ENCODE results near the gene UTP11.
A peak's percentile ranks its signal among the peaks of the same experiment; 100 is the strongest.
"Not testable (repeated sequence)": the region's sequence is repeated elsewhere in the genome, so short reads cannot be mapped to it uniquely, and the experiment has no call there.

The UTP11 gene

DNA sequence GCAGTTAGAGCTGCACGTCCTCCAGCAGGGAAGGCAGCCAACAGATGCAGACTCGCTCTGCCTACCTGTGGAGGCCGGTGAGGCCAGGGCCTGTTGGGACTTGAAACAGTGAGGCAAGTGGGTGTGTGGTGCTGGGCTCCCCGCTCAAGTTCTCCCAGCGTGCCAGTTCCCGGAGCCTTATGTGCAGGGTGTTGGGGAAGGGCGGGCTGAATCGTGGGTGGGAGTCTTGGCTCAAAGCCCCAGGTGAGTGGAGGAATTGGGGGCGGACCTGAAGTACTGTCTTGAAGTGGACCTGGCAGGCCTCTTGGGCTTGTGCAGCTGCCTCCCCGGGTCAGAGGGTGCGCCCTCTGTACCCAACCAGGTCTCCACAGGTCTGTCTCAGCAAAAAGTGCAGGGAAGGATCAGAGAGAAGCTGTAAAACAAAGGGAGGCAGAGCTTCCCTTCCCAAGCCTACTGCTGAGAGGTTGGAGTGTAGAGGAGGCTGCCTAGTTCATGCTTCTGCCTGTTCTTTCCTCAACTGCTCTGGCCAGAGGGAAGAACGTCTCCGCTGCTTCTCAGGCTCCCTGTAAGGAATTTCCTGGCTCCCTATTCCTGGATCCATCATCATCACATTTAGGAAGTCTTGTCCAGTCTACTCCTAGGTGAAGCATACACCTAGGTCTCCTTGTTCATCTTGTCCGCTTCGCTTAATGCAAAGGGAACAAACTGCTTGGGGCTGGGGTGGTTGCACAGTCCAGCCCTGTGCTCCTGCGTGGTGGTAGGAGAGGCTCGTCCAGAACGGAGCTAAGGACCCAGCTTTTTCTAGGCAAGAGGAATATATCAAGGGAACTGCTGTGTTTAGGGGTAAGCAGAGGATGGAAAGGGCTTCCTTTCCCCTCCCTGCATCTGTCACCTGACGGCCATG, 14.9 kb downstream of the UTP11 start:
- intact Hi-C loops (cut with micrococcal nuclease), result loop anchor here (5.0 kb wide), 1 partner anchor 810 kb away; no protein-coding TSS in a partner anchor
- H3K27me3 Mint-ChIP-seq, result peaks cover 17% of the 10 kb centered on the region
- no peak overlapping the region for H3K27ac Mint-ChIP-seq
- H3K4me3 Mint-ChIP-seq, result no peak overlapping the region
- peaks cover 42% of the 10 kb centered on the region for H3K4me1 Mint-ChIP-seq (ENCODE audit: low read depth)
- no peaks in the 10 kb centered on the region for H3K9me3 Mint-ChIP-seq
- H3K36me3 Mint-ChIP-seq (ENCODE audit: low read depth), result peaks cover 48% of the 10 kb centered on the region

DNA sequence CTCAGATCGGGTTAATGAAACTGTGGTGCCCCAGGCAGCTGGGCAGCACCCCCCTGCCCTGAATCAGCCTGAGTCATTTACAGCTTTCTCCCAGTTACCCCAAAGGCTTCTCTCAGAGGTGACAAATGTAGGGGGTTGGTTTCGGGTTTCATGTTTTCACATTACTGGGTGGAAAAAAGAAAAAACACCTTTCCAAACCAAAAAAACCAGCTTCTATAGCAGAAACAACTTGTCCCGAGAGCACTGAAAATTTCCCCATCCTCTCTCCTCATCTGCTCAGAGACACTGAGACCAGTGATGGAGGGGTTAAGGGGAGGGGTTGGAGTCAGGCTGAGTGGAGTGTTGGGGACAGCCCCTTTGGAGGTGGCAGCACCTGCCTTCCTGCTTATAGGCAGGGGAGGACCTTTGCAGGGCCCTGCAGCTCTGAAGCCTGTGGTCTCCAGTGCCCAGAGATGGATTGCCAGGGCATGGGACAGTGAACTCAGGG, 15.6 kb downstream of the UTP11 start:
- Mint-ChIP-seq H3K9me3 (no peaks in the 10 kb centered on the region), H3K4me1 (ENCODE audit: low read depth) (peaks cover 42% of the 10 kb centered on the region), H3K36me3 (ENCODE audit: low read depth) (peaks cover 41% of the 10 kb centered on the region), H3K27me3 (peaks cover 17% of the 10 kb centered on the region), H3K4me3 (no peak overlapping the region), H3K27ac (peak overlapping the region; percentile 55)
- intact Hi-C loops (cut with micrococcal nuclease), result loop anchor here (5.0 kb wide), 1 partner anchor 809 kb away; no protein-coding TSS in a partner anchor

DNA sequence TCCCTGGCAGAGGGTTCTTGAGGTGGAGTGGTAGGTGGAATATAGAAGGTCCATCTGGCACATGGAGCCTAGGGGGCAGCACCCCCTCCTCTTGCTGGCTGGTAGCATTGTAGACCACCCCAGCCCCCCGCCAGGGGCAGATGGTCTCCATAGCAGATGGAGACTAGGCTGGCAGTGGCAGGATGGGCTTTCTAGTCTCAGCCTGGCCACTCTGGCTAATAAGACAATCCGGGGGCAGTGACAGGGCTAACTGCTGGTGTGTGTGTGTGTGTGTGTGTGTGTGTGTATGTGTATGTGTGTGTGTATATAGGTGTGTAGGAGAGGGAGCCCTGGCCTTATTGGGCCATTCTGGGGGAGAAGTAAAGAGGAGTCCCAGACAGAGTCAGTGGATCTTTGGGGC, 16.1 kb downstream of the UTP11 start:
- Mint-ChIP-seq H3K4me1 (ENCODE audit: low read depth) (peaks cover 42% of the 10 kb centered on the region), H3K4me3 (no peak overlapping the region), H3K9me3 (no peaks in the 10 kb centered on the region), H3K36me3 (ENCODE audit: low read depth) (peaks cover 36% of the 10 kb centered on the region), H3K27ac (peak overlapping the region; percentile 55), H3K27me3 (peaks cover 17% of the 10 kb centered on the region)
- intact Hi-C loops (cut with micrococcal nuclease), result loop anchor here (5.0 kb wide), 1 partner anchor 809 kb away; no protein-coding TSS in a partner anchor

DNA sequence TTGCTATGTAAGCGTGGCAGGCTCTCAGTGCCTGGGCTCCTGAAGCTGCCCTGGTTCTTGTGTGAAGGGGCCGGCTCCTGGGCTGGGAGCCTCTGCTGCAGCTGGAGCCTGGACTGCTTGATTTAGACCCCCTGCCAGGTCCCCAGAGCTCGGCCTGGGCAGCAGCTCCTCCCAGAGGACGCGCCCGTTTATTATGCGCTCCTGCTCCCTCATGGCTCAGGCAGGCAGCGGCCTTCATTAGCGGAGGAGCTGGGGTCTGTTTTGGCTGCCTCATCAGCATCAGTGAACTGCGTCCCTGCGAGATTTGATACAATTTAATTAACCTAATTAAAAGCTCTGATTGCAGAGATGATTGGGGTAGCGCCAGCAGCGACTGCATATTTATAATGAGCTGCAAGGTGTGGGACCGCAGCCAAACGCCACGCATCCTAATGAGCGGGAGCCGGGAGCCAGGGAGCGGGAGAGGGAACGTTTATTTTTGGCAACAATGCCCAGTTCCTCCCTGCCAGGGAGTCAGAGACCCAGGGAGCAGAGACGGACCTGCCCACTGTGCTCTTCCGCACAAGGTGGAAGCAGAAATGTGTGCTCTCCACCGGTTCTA, 16.6 kb downstream of the UTP11 start:
- intact Hi-C loops (cut with micrococcal nuclease), result loop anchor here (5.0 kb wide), 1 partner anchor 808 kb away; no protein-coding TSS in a partner anchor
- Mint-ChIP-seq H3K4me3 (no peak overlapping the region), H3K27ac (peak overlapping the region; percentile 55), H3K9me3 (no peaks in the 10 kb centered on the region), H3K27me3 (peaks cover 19% of the 10 kb centered on the region), H3K36me3 (ENCODE audit: low read depth) (peaks cover 31% of the 10 kb centered on the region), H3K4me1 (ENCODE audit: low read depth) (peaks cover 42% of the 10 kb centered on the region)

DNA sequence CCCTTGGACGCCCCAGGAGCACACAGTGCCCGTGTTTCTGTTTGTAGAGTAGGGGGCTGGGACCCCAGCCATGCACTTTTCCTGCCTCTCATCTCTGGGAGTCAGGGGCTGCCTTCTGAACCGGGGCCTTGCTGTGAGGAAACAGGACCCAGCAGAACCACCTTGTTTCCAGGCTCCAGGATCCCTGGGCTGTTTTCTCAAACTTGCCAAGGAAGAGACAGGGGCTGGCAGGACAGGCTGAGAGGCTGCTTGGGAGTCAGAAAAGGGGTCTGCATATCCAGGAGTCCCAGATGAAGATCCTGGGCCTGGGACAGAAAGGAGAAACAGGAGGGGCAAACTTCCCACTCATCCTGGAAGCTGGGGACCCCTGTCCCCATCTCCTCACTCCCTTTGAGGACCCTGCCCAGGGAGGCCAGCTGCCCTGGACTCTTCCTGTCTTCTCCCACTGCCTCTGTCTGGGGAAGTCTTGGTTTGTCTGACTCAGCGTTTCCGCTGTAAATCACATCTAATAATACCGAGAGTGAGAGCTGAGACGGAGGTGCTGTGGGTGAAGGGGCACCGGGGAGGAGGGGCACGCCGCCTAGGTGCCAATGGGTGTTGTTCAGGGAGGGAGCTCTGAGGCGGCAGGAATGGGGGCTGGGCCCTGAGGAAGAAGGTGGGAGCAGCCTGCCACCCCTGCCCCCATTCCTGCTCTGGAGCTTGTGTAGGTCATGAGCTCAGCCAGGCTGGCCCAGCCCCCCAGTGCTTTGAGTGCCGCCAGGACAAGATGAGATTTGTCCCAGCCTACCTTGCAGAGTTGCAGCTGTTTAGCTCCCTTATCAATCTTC, 17.4 kb downstream of the UTP11 start:
- intact Hi-C loops (cut with micrococcal nuclease), result loop anchor here (5.0 to 10.0 kb wide), 2 partner anchors 555 to 807 kb away; no protein-coding TSS in a partner anchor
- Mint-ChIP-seq H3K27me3 (peaks cover 19% of the 10 kb centered on the region), H3K27ac (peak overlapping the region; percentile 55), H3K36me3 (ENCODE audit: low read depth) (peaks cover 25% of the 10 kb centered on the region), H3K4me3 (peak overlapping the region; percentile 60), H3K4me1 (ENCODE audit: low read depth) (peaks cover 42% of the 10 kb centered on the region), H3K9me3 (no peaks in the 10 kb centered on the region)

DNA sequence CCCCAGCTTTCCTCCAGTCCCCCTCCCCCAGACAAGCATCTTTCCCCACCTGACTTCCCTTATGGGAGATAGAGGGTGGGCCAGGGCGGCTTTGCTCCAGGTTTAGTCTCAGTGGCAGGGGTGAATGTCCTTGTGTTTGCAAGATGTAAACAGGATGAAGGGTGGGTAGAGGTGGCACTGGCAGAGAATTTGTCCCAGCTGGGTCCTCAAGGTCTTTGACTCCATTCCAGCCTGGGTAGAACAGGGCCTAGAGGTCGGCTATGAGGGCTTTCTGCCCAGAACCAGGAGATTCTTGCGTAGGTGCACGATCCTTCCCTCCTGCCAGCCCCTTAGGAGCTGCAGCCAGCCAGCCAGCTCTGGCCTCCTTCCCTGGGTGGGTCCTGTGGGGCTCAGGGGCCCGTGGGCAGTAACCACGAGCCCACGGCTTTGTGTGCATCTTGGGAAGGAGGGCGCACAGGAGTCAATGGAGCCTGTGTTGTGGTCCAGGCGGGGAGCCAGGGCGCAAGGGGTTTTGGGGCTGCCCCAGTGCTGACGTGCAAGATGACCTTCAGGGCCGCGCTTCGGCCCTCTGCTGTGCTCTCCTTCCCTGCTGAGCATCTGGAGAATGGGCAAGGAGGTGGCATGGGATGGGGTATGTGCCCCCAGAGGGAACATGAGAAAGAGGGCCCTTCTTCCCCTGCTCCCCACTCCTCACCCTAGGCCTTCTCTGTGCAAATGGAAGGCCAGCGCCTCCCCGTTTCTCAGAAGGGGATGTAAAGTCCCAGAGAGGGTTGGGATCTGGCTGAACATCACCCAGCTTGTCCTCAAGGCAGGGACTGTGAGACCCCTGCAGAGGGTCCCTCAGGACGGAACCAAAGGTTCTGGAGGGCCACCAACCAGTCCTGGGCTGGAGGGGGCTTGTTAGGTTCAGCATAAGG, 18.3 kb downstream of the UTP11 start:
- Mint-ChIP-seq H3K9me3 (no peaks in the 10 kb centered on the region), H3K27me3 (peaks cover 19% of the 10 kb centered on the region), H3K27ac (peak overlapping the region; percentile 55), H3K4me3 (no peak overlapping the region), H3K36me3 (ENCODE audit: low read depth) (peaks cover 16% of the 10 kb centered on the region), H3K4me1 (ENCODE audit: low read depth) (peaks cover 37% of the 10 kb centered on the region)
- intact Hi-C loops (cut with micrococcal nuclease), result loop anchor here (10.0 kb wide), 1 partner anchor 554 kb away; no protein-coding TSS in a partner anchor

DNA sequence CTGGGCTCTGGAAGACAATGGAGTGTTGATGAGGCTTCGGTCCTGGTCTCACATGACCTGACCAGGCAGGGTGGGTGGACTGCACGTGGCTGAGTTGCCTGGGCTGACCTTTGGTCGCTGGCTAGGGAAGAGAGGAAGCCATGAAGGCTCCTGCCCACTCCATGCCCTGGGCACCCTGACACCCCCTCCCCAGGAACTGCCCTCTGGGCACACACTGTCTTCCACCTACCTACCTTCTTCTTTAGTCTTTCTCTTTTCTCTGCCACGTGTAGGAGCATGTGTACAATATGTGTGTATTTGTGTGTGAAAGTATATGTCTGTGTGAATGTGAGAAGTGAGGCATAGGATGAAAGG, 19.0 kb downstream of the UTP11 start:
- intact Hi-C loops (cut with micrococcal nuclease), result loop anchor here (10.0 kb wide), 1 partner anchor 553 kb away; no protein-coding TSS in a partner anchor
- Mint-ChIP-seq H3K4me1 (ENCODE audit: low read depth) (peaks cover 34% of the 10 kb centered on the region), H3K4me3 (no peak overlapping the region), H3K9me3 (no peaks in the 10 kb centered on the region), H3K36me3 (ENCODE audit: low read depth) (peaks cover 9% of the 10 kb centered on the region), H3K27ac (peak overlapping the region; percentile 30), H3K27me3 (peaks cover 19% of the 10 kb centered on the region)

DNA sequence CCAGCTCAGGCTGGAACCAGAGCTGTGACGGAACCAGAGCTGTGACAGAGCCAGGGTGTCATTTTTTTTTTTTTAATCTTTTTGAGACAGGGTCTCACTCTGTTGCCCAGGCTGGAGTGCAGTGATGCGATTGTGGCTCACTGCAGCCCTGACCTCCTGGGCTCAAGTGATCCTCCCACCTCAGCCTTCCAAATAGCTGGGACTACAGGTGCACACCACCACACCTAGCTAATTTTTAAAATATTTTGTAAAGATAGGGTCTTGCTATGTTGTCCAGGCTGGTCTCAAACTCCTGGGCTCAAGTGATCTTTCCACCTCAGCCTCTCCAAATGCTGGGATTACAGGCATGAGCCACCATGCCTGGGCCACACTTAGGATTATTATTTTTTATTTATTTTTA, 20.5 kb downstream of the UTP11 start:
- Mint-ChIP-seq H3K27me3 (peaks cover 19% of the 10 kb centered on the region), H3K4me1 (ENCODE audit: low read depth) (peaks cover 34% of the 10 kb centered on the region)
- not testable (repeated sequence) for H3K36me3 Mint-ChIP-seq (ENCODE audit: low read depth); H3K27ac Mint-ChIP-seq; H3K9me3 Mint-ChIP-seq; H3K4me3 Mint-ChIP-seq
- intact Hi-C loops (cut with micrococcal nuclease), result loop anchor here (10.0 kb wide), 1 partner anchor 552 kb away; no protein-coding TSS in a partner anchor

DNA sequence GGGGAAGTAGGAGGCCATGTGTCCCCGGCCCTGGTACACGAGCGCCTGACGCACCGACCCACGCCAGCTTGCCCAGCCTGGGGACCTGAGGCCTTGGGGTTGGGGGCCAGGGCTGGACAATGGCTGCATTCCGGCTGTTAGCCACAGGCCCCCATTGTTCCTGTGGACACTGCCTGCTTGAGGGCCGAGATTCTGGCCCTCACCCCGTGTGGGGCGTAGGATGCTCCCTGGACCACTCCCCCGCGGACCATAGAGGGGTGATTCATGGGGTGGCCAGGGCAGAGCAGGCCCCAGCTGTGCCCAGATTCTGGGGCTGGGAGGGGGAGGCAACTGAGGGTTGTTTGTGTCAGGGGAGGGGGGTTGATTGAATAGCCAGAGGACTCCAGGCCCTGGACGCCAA, 22.3 kb downstream of the UTP11 start:
- Mint-ChIP-seq H3K9me3 (no peaks in the 10 kb centered on the region), H3K36me3 (ENCODE audit: low read depth) (no peaks in the 10 kb centered on the region), H3K27me3 (peaks cover 30% of the 10 kb centered on the region), H3K4me1 (ENCODE audit: low read depth) (peaks cover 20% of the 10 kb centered on the region), H3K27ac (no peak overlapping the region), H3K4me3 (no peak overlapping the region)
- intact Hi-C loops (cut with micrococcal nuclease), result loop anchor here (10.0 kb wide), 1 partner anchor 550 kb away; no protein-coding TSS in a partner anchor

DNA sequence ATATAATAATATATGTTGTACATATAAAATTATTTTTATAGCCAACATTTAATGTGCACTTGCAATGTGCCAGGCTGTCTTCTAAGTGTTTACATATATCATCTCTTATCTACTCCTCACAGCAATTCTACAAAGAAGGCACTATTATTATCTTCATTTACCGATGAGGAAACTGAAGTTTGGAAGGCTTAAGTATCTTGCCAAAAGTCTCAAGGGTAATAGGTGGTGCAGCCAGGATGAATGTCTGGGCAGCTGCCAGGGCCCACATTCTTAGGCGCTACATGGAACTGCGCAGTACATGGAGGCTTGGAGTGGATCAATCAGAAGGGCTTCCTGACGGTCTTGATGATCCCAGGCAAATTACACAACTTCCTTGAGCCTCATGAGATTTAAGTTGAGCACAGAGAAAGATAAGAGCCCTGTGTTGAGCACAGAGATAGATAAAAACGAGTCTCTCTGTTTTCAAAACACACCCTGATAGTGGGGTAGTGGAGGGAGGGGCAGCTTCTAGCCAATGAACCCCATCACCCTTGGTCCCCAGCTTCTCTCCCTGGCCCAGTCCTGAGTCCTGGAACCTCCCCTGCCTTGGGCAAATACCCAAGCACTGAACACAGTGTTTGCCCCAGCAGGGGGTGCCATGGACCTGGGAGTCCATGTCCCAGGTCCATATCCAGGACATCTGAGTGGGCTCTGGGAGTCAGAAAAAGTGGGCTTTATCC, 24.8 kb downstream of the UTP11 start:
- Mint-ChIP-seq H3K4me1 (ENCODE audit: low read depth) (no peaks in the 10 kb centered on the region), H3K27ac (no peak overlapping the region), H3K9me3 (no peaks in the 10 kb centered on the region), H3K36me3 (ENCODE audit: low read depth) (no peaks in the 10 kb centered on the region), H3K4me3 (no peak overlapping the region), H3K27me3 (peaks cover 35% of the 10 kb centered on the region)
- intact Hi-C loops (cut with micrococcal nuclease), result loop anchor here (10.0 kb wide), 1 partner anchor 547 kb away; no protein-coding TSS in a partner anchor

DNA sequence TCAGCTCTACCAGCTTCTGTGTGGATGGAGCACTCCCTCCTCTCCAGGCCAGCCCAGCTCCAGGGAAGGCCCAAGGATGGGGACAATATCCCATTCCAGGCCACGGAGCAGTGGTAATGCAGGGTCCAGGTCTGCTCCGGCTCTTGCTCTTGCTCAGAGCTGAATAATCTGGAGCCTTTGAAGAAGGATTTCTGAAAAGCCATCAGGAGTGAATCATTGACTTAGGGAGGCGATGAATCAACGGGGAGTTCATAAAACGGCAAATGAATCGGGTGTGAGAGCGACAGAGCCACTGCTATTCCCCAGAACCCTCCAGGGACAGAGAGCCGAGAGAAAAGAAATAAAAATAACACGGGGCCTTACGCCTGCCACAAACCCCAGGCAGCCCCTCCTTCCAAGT, 26.3 kb downstream of the UTP11 start:
- Mint-ChIP-seq H3K27ac (no peak overlapping the region), H3K4me3 (no peak overlapping the region), H3K9me3 (no peaks in the 10 kb centered on the region), H3K27me3 (peaks cover 49% of the 10 kb centered on the region), H3K4me1 (ENCODE audit: low read depth) (no peaks in the 10 kb centered on the region), H3K36me3 (ENCODE audit: low read depth) (no peaks in the 10 kb centered on the region)
- intact Hi-C loops (cut with micrococcal nuclease), result loop anchor here (10.0 kb wide), 1 partner anchor 546 kb away; no protein-coding TSS in a partner anchor
